Kidney (tissue), 14 donors: Measurements from ENCODE around the gene LIN28B. TPM values are rescaled to one million over a fixed set of nuclear protein-coding genes. Genes with fewer than 3 reads are reported as not detected.

Experiments used
- DNase-seq, 5 donors: peaks; one replicate each; pipeline ENCODE4 v3.0.0-alpha.2; 2013 to 2020
- FAIRE-seq: peaks from 2 replicates; lab custom pipeline; 2012; peaks lifted over from hg19 to GRCh38; lab: Jason Lieb, UNC
- H3K27ac ChIP-seq, 2 donors: one replicate each; pipeline ENCODE4 v1.7.0; 2013; ENCODE audit warnings: low read depth in 2 of 2, low read length in 2 of 2, inconsistent platforms in 1 of 2
- H3K27me3 ChIP-seq: one replicate; pipeline ENCODE4 v1.7.1; 2013; ENCODE audit warnings: low read length, inconsistent platforms; ENCODE audit not compliant: control insufficient read depth, insufficient read depth
- H3K36me3 ChIP-seq, 3 donors: one replicate each; pipeline versions ENCODE4 v1.7.0 to v1.7.1; 2013; ENCODE audit warnings: low read length in 3 of 3, control low read depth in 1 of 3, inconsistent platforms in 1 of 3; ENCODE audit not compliant: insufficient read depth in 3 of 3, control insufficient read depth in 2 of 3
- H3K4me1 ChIP-seq, 3 donors: one replicate each; pipeline versions ENCODE4 v1.7.0 to v1.7.1; 2013; ENCODE audit warnings: low read length in 3 of 3, inconsistent platforms in 1 of 3, low read depth in 1 of 3; ENCODE audit not compliant: control insufficient read depth in 2 of 3, insufficient read depth in 2 of 3
- H3K4me3 ChIP-seq, 3 donors: one replicate each; pipeline versions ENCODE4 v1.7.0 to v1.8.1; 2013; ENCODE audit warnings: low read length in 3 of 3, control low read depth in 1 of 3, inconsistent platforms in 1 of 3
- H3K9ac ChIP-seq, 3 donors: one replicate each; pipeline versions ENCODE4 v1.7.0 to v1.7.1; 2013; ENCODE audit warnings: low read length in 3 of 3, control low read depth in 1 of 3, inconsistent platforms in 1 of 3
- H3K9me3 ChIP-seq, 3 donors: one replicate each; pipeline versions ENCODE4 v1.7.0 to v1.7.1; 2013; ENCODE audit warnings: low read length in 3 of 3, control low read depth in 1 of 3, inconsistent platforms in 1 of 3; ENCODE audit not compliant: control insufficient read depth in 2 of 3, insufficient read depth in 1 of 3
- CTCF ChIP-seq: IDR thresholded peaks from 3 replicates; pipeline ENCODE4 v1.5.1; 2012; ENCODE audit warnings: mild to moderate bottlenecking, moderate library complexity, borderline replicate concordance; ENCODE audit not compliant: insufficient read depth; ENCODE audit errors: extremely low read depth
- intact Hi-C: fragments of 100-400 bp; cut with DNase I; formaldehyde crosslinking; loops from one replicate; pipeline ENCODE4 v1.11.1; 2022
- polyA plus RNA-seq: library from polyadenylated mRNA; stranded (reverse); fragments of 350-450 nt; fragmentation: Illumina TruSeq; extraction: RNeasy Lipid Tissue Mini Kit (QIAGEN cat#74804); gene quantifications from one replicate; pipeline ENCODE4 v1.2.3, GENCODE V29; 2014; ENCODE audit warnings: low read depth, low replicate concordance; ENCODE audit not compliant: insufficient read depth
- total RNA-seq: library from RNA; stranded (reverse); fragmentation: NEBNext Ultra II Directional; extraction: Animal tissue kit (Norgen Biotek cat#: 25700); gene quantifications from one replicate; pipeline ENCODE4 v1.2.1, GENCODE V29; 2021
- donor health status: control.
- donor health status: control.
- donor health status: control.
- donor health status: control.
- donor health status: control.
- donor health status: DM: yes; HTN: yes; CAD: no.
- donor health status: Normal renal cell carcinoma (clear cell type).

LIN28B gene
- total and polyA plus RNA-seq, 2 donors from 2014 or later: not detected

- FAIRE-seq: no peak
- Histone ChIP-seq H3K9ac (no peak overlapping the region), H3K27me3 (no peaks in the 10 kb centered on the region), H3K4me1 (no peaks in the 10 kb centered on the region), H3K27ac (no peak overlapping the region), H3K36me3 (no peaks in the 10 kb centered on the region), H3K9me3 (no peaks in the 10 kb centered on the region), H3K4me3 (no peak overlapping the region)
- intact Hi-C loops: no loop called here
- no peak for TF ChIP-seq CTCF
- no peak for DNase-seq
Observed at GRCh38 chr6:104921896-104922295, 35.0 kb upstream of the LIN28B start.

- no peaks in the 10 kb centered on the region for H3K36me3 ChIP-seq
- no peaks in the 10 kb centered on the region for H3K4me1 ChIP-seq
- intact Hi-C loops: no loop called here
- FAIRE-seq (no peak), DNase-seq (peak in 1 of 5 donors; percentile 14)
- H3K4me3 ChIP-seq: no peak overlapping the region
- H3K9ac ChIP-seq: no peak overlapping the region
- H3K27ac ChIP-seq: no peak overlapping the region
- H3K9me3 ChIP-seq: no peaks in the 10 kb centered on the region
- H3K27me3 ChIP-seq: no peaks in the 10 kb centered on the region
- TF ChIP-seq CTCF: no peak
Observed at GRCh38 chr6:104928141-104928540, 28.8 kb upstream of the LIN28B start.

- Histone ChIP-seq H3K9me3 (no peaks in the 10 kb centered on the region), H3K4me3 (no peak overlapping the region), H3K27ac (no peak overlapping the region), H3K4me1 (no peaks in the 10 kb centered on the region), H3K36me3 (no peaks in the 10 kb centered on the region), H3K27me3 (no peaks in the 10 kb centered on the region), H3K9ac (no peak overlapping the region)
- no peak for DNase-seq
- intact Hi-C loops: no loop called here
- no peak for FAIRE-seq
- no peak for TF ChIP-seq CTCF
Observed at GRCh38 chr6:104929353-104929752, 27.6 kb upstream of the LIN28B start.

- no peak for FAIRE-seq
Observed at GRCh38 chr6:104930939-104931338, 26.0 kb upstream of the LIN28B start.

More at GRCh38 chr6:104930939-104931338, 26.0 kb upstream of the LIN28B start:
- Histone ChIP-seq H3K9ac (no peak overlapping the region), H3K4me1 (no peaks in the 10 kb centered on the region), H3K27ac (no peak overlapping the region), H3K9me3 (no peaks in the 10 kb centered on the region), H3K27me3 (no peaks in the 10 kb centered on the region), H3K36me3 (no peaks in the 10 kb centered on the region), H3K4me3 (no peak overlapping the region)
- intact Hi-C loops: no loop called here
- no peak for TF ChIP-seq CTCF
- no peak for DNase-seq
